SK-N-MC (cell line): Measurements from ENCODE around the gene IPPK.
"Not testable (repeated sequence)": the region's sequence is repeated elsewhere in the genome, so short reads cannot be mapped to it uniquely, and the experiment has no call there.

Experiments
- DNase-seq: peaks from one replicate; pipeline ENCODE4 v3.0.0-alpha.2; 2011; ENCODE audit warnings: low read depth, low spot score
- H3K27ac ChIP-seq: fragments of 200-600 bp; sonication (generic); 2 replicates; pipeline ENCODE4 v1.5.1; 2016; ENCODE audit warnings: mixed run types
- H3K36me3 ChIP-seq: fragments of 200-600 bp; sonication (generic); 2 replicates; pipeline ENCODE4 v1.6.1; 2017; ENCODE audit warnings: antibody characterized with exemption, low read length, mixed read lengths; ENCODE audit not compliant: insufficient read depth
- H3K4me3 ChIP-seq: fragments of 200-600 bp; sonication (generic); 2 replicates; pipeline ENCODE4 v1.5.1; 2016
- H3K9ac ChIP-seq: fragments of 200-600 bp; sonication (generic); 2 replicates; pipeline ENCODE4 v1.8.0; 2017; ENCODE audit warnings: mixed run types, mixed read lengths; ENCODE audit not compliant: insufficient read length
- H3K9me3 ChIP-seq: fragments of 200-600 bp; sonication (generic); 2 replicates; pipeline ENCODE4 v1.6.1; 2017; ENCODE audit warnings: low read depth, mild to moderate bottlenecking, antibody characterized with exemption, low read length, moderate library complexity, mixed read lengths
- EZH2 ChIP-seq: fragments of 200-600 bp; sonication (generic); IDR thresholded peaks from one replicate; pipeline ENCODE4 v1.6.1; 2017; ENCODE audit warnings: antibody characterized with exemption
- FOXP2 ChIP-seq: optimal IDR thresholded peaks from 2 replicates; pipeline ENCODE3; 2011; ENCODE audit warnings: mild to moderate bottlenecking, moderate library complexity; ENCODE audit not compliant: insufficient read depth; ENCODE audit errors: extremely low read length, control extremely low read depth
- POLR2AphosphoS5 ChIP-seq: IDR thresholded peaks from 2 replicates; pipeline ENCODE4 v1.6.1; 2012; ENCODE audit warnings: mild to moderate bottlenecking, low read depth, low read length, borderline replicate concordance

The IPPK gene

DNA sequence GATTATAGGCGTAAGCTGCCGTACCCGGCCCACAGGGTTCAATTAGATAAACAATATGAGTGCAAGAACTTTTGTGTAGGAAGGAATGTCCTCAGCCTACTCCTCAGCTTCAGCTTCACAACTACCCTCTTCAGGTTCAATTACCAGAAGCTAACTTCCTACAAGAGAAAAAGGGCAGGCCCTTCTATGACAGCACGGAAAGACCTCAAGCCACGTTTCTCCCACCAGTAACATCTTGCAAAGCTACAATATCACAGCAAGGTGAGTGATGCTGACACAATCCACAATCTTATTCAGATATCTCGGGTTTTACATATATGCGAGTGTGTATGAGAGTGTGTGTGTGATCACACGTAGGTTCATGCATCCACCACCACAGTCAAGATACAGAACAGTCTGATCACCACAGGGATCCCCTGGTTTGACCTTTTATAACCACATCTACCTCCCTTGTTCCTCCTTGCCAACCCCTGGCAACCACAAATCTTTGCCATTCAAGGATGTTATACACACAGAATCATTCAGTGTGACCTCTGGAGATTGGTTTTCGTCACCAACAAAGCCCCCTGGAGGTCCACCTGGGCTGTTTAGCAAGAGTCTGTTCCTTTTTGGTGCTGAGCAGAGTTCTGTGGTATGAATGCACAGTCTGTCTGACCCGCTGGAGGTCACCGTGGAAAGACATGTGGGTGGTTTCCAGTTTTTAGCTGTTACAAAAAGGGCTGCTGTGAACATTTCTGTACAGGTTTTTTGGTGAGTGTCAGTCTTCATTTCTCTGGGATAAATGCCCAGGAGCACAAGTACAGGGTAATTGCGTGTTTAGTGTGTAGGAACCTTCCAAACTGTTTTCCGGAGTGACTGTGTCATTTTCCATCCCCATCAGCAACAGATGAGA is 38.2 kb downstream of the IPPK start:
- DNase-seq: no peak
- H3K27ac ChIP-seq: no peak overlapping the region
- no peaks in the 10 kb centered on the region for H3K9me3 ChIP-seq
- H3K36me3 ChIP-seq: peaks cover 56% of the 10 kb centered on the region
- no peak overlapping the region for H3K9ac ChIP-seq
- TF ChIP-seq POLR2AphosphoS5: no peak
- H3K4me3 ChIP-seq: no peak overlapping the region

DNA sequence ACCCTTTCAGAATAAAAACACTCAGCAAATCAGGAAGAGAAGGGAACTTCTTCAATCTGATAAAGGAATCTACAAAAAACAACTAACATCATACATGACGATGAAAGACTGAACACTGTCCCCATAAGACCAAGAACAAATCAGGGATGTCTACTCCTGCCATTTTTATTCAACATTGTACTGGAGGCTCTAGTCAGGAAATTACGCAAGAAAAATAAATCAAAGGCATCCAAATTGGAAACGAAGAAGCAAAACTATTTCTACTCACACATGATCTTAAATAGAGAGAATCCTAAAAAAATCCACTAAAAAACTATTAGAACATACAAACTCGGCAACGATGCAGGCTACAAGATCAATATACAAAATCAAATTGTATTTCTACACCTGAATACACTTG is 42.3 kb downstream of the IPPK start:
- Histone ChIP-seq H3K9ac (no peak overlapping the region), H3K36me3 (peaks cover 50% of the 10 kb centered on the region), H3K4me3 (no peak overlapping the region), H3K9me3 (no peaks in the 10 kb centered on the region), H3K27ac (no peak overlapping the region)
- TF ChIP-seq FOXP2 (no peak), EZH2 (no peak), POLR2AphosphoS5 (no peak)
- no peak for DNase-seq

DNA sequence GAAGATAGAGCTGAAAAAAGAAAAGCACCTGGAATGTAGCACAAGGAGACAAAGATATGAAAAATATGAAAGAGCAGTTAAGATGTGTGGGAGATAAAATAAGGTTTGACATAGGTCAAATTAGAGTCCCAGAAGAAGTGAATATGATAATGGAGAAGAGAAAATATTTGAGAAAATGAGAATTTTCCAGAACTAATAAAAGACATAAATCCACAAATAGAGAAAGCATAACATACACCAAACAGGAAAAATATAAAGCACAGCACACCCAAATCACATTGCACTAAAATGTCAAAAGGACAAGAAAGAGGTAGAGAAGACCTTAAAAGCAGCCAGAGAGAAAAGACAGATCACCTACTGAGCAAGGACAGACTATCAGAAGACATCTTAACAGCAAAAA is 43.4 kb downstream of the IPPK start:
- Histone ChIP-seq H3K36me3 (peaks cover 42% of the 10 kb centered on the region), H3K27ac (no peak overlapping the region), H3K4me3 (no peak overlapping the region), H3K9me3 (no peaks in the 10 kb centered on the region), H3K9ac (no peak overlapping the region)
- TF ChIP-seq FOXP2 (no peak), EZH2 (no peak), POLR2AphosphoS5 (no peak)
- no peak for DNase-seq

DNA sequence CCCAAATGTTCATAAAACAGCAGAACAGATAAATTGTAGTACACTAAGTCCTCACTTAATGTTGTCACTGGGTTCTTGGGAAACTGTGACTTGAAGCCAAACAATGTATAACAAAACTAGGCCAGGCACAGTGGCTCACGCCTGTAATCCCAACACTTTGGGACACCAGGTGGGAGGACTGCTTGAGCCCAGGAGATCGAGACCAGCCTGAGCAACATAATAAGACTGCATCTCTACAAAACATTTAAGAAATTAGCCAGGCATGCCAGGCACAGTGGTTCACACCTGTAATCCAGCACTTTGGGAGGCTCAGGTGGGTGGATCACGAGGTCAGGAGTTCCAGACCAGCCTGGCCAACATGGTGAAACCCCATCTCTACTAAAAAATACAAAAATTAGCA is 46.0 kb downstream of the IPPK start:
- not testable (repeated sequence) for H3K4me3 ChIP-seq, H3K9ac ChIP-seq, H3K9me3 ChIP-seq, H3K27ac ChIP-seq, DNase-seq
- H3K36me3 ChIP-seq: peaks cover 31% of the 10 kb centered on the region

DNA sequence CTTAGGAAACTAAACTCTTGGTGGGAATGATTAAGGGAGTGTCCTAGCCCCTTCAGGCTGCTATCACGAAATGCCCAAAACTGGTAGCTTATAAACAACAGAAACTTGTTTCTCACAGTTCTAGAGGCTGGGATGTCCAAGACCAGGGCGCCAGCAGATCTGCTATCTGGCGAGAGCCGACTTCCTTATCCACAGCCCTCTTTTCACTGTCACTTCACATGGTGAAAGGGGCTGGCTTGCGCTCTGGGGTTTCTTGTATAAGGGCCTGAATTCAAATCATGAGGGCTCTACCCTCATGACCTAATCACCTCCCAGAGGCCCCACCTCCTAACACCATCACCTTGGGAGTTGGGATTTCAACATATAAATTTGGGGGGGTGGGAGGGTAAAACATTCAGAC is 49.1 kb downstream of the IPPK start:
- Histone ChIP-seq H3K27ac (no peak overlapping the region), H3K9me3 (no peaks in the 10 kb centered on the region), H3K4me3 (no peak overlapping the region), H3K36me3 (peaks cover 10% of the 10 kb centered on the region), H3K9ac (no peak overlapping the region)
- DNase-seq: no peak
- TF ChIP-seq FOXP2: no peak
- TF ChIP-seq EZH2: no peak
- TF ChIP-seq POLR2AphosphoS5: no peak

DNA sequence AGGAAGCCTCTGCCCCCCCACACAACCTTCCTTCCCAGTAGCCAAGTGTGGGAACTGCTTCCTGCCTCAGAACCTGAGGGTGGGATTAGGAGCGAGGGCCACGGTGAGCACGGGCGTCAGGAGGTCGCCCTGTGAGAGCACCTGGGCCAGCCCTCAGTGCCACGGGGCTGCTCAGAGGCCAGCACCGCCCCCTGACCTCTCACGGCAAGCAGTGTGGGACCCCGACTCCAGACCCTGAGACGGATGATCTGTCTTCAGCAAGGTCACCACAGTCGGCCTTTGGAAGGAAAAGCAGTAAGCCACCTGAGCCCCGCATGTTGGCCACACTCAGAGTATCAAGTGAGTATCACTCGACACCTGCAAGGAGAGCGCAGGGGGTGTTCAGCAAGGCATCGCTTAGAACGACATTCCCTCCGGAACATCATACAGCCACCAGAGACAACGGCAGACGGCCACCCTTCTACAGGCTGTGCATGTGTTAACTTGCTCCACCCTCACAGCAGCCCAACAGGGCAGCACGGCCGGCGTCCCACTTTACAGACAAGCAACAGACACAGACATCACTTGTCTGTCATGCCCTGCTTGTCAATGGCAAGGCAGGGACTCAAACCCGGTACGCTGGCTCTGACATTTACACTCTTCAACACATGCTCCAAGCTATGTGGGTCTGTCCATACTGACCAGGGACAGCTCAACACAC is 50.2 kb downstream of the IPPK start:
- Histone ChIP-seq H3K36me3 (peaks cover 18% of the 10 kb centered on the region), H3K4me3 (no peak overlapping the region), H3K9ac (no peak overlapping the region), H3K9me3 (no peaks in the 10 kb centered on the region), H3K27ac (no peak overlapping the region)
- no peak for DNase-seq
- TF ChIP-seq EZH2 (no peak), POLR2AphosphoS5 (no peak), FOXP2 (no peak)

DNA sequence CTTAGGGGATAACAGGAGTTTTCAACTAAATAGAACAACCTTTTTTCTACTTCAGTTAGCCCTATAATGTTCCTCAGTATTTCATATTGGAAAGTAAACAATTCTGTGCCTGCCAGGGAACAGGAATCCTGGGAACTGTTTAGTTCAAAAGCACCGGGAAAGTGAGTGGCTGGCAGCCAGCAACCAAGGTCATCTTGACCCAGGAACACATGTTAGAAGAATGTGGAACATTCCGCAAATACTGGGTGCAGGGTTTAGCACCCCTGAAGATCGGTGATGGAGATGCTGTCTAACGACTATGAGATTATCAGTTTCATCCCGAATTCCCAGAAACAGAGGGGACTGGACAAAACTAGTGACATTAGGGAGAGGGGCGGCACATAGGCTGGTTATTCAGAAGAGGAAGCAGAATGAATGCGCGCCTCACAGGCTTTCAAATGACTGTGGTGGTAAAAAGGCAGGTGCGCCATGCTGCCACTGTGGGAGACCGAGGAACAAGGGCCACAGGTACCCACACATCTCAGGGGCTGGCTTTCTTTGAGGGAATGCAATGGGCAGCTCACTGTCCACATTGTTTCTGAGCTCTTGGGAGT is 51.2 kb downstream of the IPPK start:
- no peak overlapping the region for H3K9ac ChIP-seq
- peaks cover 15% of the 10 kb centered on the region; the same call in 1 of the 2 replicates for H3K36me3 ChIP-seq
- no peak overlapping the region for H3K27ac ChIP-seq
- H3K9me3 ChIP-seq: no peaks in the 10 kb centered on the region
- TF ChIP-seq FOXP2 (no peak), POLR2AphosphoS5 (no peak), EZH2 (no peak)
- DNase-seq: no peak
- H3K4me3 ChIP-seq: no peak overlapping the region

DNA sequence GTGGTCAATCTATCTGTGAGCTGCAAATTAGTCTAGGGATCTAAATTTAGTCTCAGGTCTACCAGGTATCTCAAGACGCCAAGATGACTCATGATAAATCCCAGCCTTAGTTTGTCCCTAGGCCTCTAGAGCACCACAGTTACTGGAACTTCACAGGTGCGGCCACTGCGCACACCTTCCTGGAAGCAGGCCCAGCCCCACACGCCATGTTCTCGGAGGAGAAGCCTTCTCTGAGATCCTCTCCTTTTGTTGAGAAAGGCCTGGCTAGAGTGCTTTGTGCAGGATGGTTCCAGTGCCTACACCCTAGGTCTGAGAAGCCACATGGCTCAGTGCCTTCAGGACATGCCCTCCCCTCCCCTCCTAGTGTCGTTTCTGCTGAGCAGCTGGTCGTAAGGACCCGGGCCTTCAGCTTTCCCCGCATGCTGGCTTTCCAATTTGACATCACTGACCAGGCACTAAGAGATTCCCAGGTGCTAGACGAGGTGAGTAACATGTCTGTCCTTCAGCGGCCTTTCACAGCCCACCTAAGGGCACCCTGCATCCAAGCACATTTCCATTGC is 51.9 kb downstream of the IPPK start:
- no peak for TF ChIP-seq EZH2
- TF ChIP-seq POLR2AphosphoS5: no peak
- no peak for TF ChIP-seq FOXP2
- Histone ChIP-seq H3K4me3 (no peak overlapping the region), H3K36me3 (peaks cover 20% of the 10 kb centered on the region; the same call in 1 of the 2 replicates), H3K9me3 (no peaks in the 10 kb centered on the region), H3K27ac (no peak overlapping the region), H3K9ac (no peak overlapping the region)
- DNase-seq: no peak
